ENCODE data around the gene ACSL3. TPM values are rescaled to one million over a fixed set of nuclear protein-coding genes. Genes with fewer than 3 reads are reported as not detected.

The ACSL3 gene
- total RNA-seq, 1 experiment from 2014 or later: 181 TPM

DNA sequence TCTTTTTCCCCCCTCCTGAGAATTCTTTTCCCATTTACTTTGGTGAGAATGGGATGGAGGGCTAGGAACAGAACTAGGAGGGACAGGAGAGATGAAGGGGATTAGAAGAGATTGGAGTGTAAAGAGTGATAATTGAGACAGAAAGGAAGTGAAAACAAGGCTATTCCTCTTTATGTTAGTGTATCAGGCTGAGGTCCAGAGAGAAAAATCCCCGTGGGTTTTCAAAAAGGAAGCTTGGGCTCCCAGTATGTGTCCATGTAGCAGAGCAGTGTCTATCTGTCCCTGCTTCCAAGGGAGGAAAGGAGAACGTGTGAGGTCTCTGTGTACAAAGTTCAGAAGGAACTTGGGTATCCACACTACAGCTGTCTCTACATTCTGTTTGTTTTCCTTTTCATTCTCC lies 131.3 kb downstream of the ACSL3 start:
- intact Hi-C loops (cut with micrococcal nuclease; ENCODE audit: unreplicated experiment): no loop called here
- Mint-ChIP-seq H3K9me3 (ENCODE audit: unreplicated experiment) (peaks cover 23% of the 10 kb centered on the region), H3K27me3 (ENCODE audit: insufficient read depth, unreplicated experiment) (peaks cover 4% of the 10 kb centered on the region), H3K4me1 (ENCODE audit: low read depth, unreplicated experiment) (no peaks in the 10 kb centered on the region), H3K27ac (ENCODE audit: unreplicated experiment) (no peak overlapping the region), H3K4me3 (ENCODE audit: unreplicated experiment) (no peak overlapping the region), H3K36me3 (ENCODE audit: insufficient read depth, unreplicated experiment) (no peaks in the 10 kb centered on the region)
- Histone ChIP-seq H3K4me3 (ENCODE audit: low read depth, low read length) (no peak overlapping the region), H3K36me3 (ENCODE audit: control insufficient read depth, insufficient read depth, low read length) (no peaks in the 10 kb centered on the region), H3K4me1 (no peaks in the 10 kb centered on the region), H3K9me3 (no peaks in the 10 kb centered on the region), H3K27me3 (replicated peaks; ENCODE audit: control insufficient read depth, insufficient read depth, low read length) (no peaks in the 10 kb centered on the region)
- ChIA-PET CTCF (no interaction called here), POLR2A (no interaction called here)
- DNase-seq: no peak
- TF ChIP-seq, protein P1, sequence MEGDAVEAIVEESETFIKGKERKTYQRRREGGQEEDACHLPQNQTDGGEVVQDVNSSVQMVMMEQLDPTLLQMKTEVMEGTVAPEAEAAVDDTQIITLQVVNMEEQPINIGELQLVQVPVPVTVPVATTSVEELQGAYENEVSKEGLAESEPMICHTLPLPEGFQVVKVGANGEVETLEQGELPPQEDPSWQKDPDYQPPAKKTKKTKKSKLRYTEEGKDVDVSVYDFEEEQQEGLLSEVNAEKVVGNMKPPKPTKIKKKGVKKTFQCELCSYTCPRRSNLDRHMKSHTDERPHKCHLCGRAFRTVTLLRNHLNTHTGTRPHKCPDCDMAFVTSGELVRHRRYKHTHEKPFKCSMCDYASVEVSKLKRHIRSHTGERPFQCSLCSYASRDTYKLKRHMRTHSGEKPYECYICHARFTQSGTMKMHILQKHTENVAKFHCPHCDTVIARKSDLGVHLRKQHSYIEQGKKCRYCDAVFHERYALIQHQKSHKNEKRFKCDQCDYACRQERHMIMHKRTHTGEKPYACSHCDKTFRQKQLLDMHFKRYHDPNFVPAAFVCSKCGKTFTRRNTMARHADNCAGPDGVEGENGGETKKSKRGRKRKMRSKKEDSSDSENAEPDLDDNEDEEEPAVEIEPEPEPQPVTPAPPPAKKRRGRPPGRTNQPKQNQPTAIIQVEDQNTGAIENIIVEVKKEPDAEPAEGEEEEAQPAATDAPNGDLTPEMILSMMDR (IDR thresholded peaks at IDR 0.05; ENCODE audit: insufficient read depth in 1 of 2, low read depth in 1 of 2, low read length in 1 of 2, severe bottlenecking in 1 of 2, unreplicated experiment in 1 of 2): no peak
- no TSS peak for BruUV-seq (replicated peaks)

Other genes with a start within 250 kb of the ACSL3 start
- 48.9 and 50.9 TPM in 2 replicates for gene FARSB, start 204.9 kb upstream of the ACSL3 start, total RNA-seq (2022)
- not detected in 2 replicates for gene MOGAT1, start 189.4 kb upstream of the ACSL3 start, total RNA-seq (2022)
- not detected in 2 replicates for gene KCNE4, start 191.2 kb downstream of the ACSL3 start, total RNA-seq (2022)

Data from Caco-2 (cell line).